PC-3 (cell line): ENCODE results near the gene ASB10. TPM values are rescaled to one million over a fixed set of nuclear protein-coding genes. Genes with fewer than 3 reads are reported as not detected.

Source experiments
- ATAC-seq: fragments of 200-7000 bp; cut with Tn5 transposase; 2 replicates; pipeline ENCODE4 v1.9.1; 2020; ENCODE audit warnings: mild to moderate bottlenecking, moderate library complexity
- BruUV-seq: library from RNA; stranded (reverse); fragments of 400-500 nt; replicated peaks from 2 replicates; lab custom pipeline; 2021; lab: Mats Ljungman, UMichigan
- CTCF ChIA-PET: fragments of 300-600 bp; sonication (Branson Sonifier 250); formaldehyde crosslinking; loops from one replicate; lab custom pipeline; 2022; ENCODE audit warnings: antibody characterized with exemption; lab: Charles Lee
- POLR2A ChIA-PET: fragments of 300-600 bp; sonication (Branson Sonifier 250); formaldehyde crosslinking; loops from one replicate; lab custom pipeline; 2022; ENCODE audit warnings: antibody characterized with exemption; ENCODE audit not compliant: unreplicated experiment; lab: Charles Lee
- DNase-seq: peaks from one replicate; pipeline ENCODE4 v3.0.0-alpha.2; 2015
- H2AFZ ChIP-seq: fragments of 300-600 bp; sonication (generic); 2 replicates; pipeline ENCODE4 v1.6.0; 2016; ENCODE audit warnings: antibody characterized with exemption, low read length
- H3F3A ChIP-seq: fragments of 300-600 bp; sonication (generic); one replicate; pipeline ENCODE4 v1.6.0; 2017; ENCODE audit warnings: antibody characterized with exemption, low read length, control low read depth, mild to moderate bottlenecking; ENCODE audit not compliant: unreplicated experiment
- H3K27ac ChIP-seq: fragments of 300-600 bp; sonication (generic); 2 replicates; pipeline ENCODE4 v1.5.1; 2016; ENCODE audit warnings: mild to moderate bottlenecking, low read length
- H3K27me3 ChIP-seq: fragments of 300-600 bp; sonication (generic); 2 replicates; pipeline ENCODE4 v1.6.1; 2016; ENCODE audit warnings: low read length, mixed read lengths
- H3K36me3 ChIP-seq: fragments of 300-600 bp; sonication (generic); 2 replicates; pipeline ENCODE4 v1.6.1; 2016; ENCODE audit warnings: low read depth, mixed run types, low read length, mixed read lengths
- H3K4me1 ChIP-seq: fragments of 300-600 bp; sonication (generic); 2 replicates; pipeline ENCODE4 v1.5.1; 2016; ENCODE audit warnings: low read length; ENCODE audit not compliant: insufficient read depth
- H3K4me2 ChIP-seq: fragments of 300-600 bp; sonication (generic); 2 replicates; pipeline ENCODE4 v1.6.0; 2016; ENCODE audit warnings: low read length
- H3K4me3 ChIP-seq: fragments of 300-600 bp; sonication (generic); 2 replicates; pipeline ENCODE4 v1.5.1; 2016; ENCODE audit warnings: mild to moderate bottlenecking, low read length, mixed read lengths
- H3K79me2 ChIP-seq: fragments of 300-600 bp; sonication (generic); 2 replicates; pipeline ENCODE4 v1.6.1; 2017; ENCODE audit warnings: low read length, mixed read lengths
- H3K9ac ChIP-seq: fragments of 300-600 bp; sonication (generic); 2 replicates; pipeline ENCODE4 v1.6.0; 2016; ENCODE audit warnings: mild to moderate bottlenecking, low read length
- H3K9me2 ChIP-seq: fragments of 300-600 bp; sonication (generic); replicated peaks from 2 replicates; pipeline ENCODE4 v1.6.1; 2016; ENCODE audit warnings: mixed run types, low read length, mixed read lengths
- H3K9me3 ChIP-seq: fragments of 300-600 bp; sonication (generic); 2 replicates; pipeline ENCODE4 v1.6.1; 2016; ENCODE audit warnings: low read length, mixed read lengths
- H4K20me1 ChIP-seq: fragments of 300-600 bp; sonication (generic); 2 replicates; pipeline ENCODE4 v1.6.1; 2016; ENCODE audit warnings: low read length, mixed read lengths
- CTCF ChIP-seq: fragments of 300-600 bp; sonication (generic); conservative IDR thresholded peaks from 2 replicates; pipeline ENCODE4 v1.5.1; 2017; ENCODE audit warnings: antibody characterized with exemption, low read depth, mild to moderate bottlenecking, low read length
- EZH2 ChIP-seq: fragments of 300-600 bp; sonication (generic); IDR thresholded peaks from one replicate; pipeline ENCODE4 v1.6.1; 2017; ENCODE audit warnings: antibody characterized with exemption, mild to moderate bottlenecking, low read length; ENCODE audit not compliant: unreplicated experiment
- EZH2phosphoT487 ChIP-seq: fragments of 300-600 bp; sonication (generic); IDR thresholded peaks from 2 replicates; pipeline ENCODE4 v1.6.1; 2018; ENCODE audit warnings: mild to moderate bottlenecking, antibody characterized with exemption, low read length, borderline replicate concordance
- intact Hi-C: fragments of 100-400 bp; cut with micrococcal nuclease; formaldehyde crosslinking; loops from 2 replicates; pipeline ENCODE4 v1.9.0; 2023
- total RNA-seq: library from RNA; depleted of rRNA; stranded (reverse); fragments of >200 nt; gene quantifications from 2 replicates; pipeline ENCODE4 v1.2.3, GENCODE V29; 2014

The ASB10 gene
- total RNA-seq, 1 experiment from 2014 or later, result not detected

GRCh38 chr7:151177310-151177709, 9.7 kb downstream of the ASB10 start:
- Histone ChIP-seq H3K79me2 (no peaks in the 10 kb centered on the region), H3K9me2 (no peaks in the 10 kb centered on the region), H3F3A (no peaks in the 10 kb centered on the region), H3K36me3 (no peaks in the 10 kb centered on the region), H4K20me1 (no peaks in the 10 kb centered on the region), H3K27ac (no peak overlapping the region), H3K27me3 (peaks cover 21% of the 10 kb centered on the region; the same call in 1 of the 2 replicates), H3K9ac (no peak overlapping the region), H3K4me1 (0 out of 2 replicates have a peak, but pooled peaks cover 1% of the 10 kb centered on the region), H3K9me3 (no peaks in the 10 kb centered on the region), H2AFZ (no peak overlapping the region), H3K4me2 (no peak overlapping the region), H3K4me3 (no peak overlapping the region)
- ChIA-PET POLR2A (interaction anchor here (0.6 kb wide), 1 partner anchor 75 kb away, joined by 3 read pairs; no protein-coding TSS in a partner anchor), CTCF (interaction anchor here (0.6 kb wide), 2 partner anchors 53 to 188 kb away, joined by 4 read pairs; no protein-coding TSS in a partner anchor)
- TF ChIP-seq EZH2 (no peak), CTCF (no peak), EZH2phosphoT487 (no peak)
- ATAC-seq, result no peak
- no TSS peak for BruUV-seq
- DNase-seq, result no peak
- intact Hi-C loops, result no loop called here

- intact Hi-C loops, result no loop called here
- TF ChIP-seq EZH2phosphoT487 (no peak), CTCF (no peak), EZH2 (no peak)
- ATAC-seq (no peak), DNase-seq (no peak)
- ChIA-PET CTCF (no interaction called here), POLR2A (interaction anchor here (0.6 kb wide), 1 partner anchor 76 kb away, joined by 3 read pairs; no protein-coding TSS in a partner anchor)
- Histone ChIP-seq H4K20me1 (no peaks in the 10 kb centered on the region), H3K27ac (no peak overlapping the region), H3K79me2 (no peaks in the 10 kb centered on the region), H3K9ac (no peak overlapping the region), H3K4me1 (0 out of 2 replicates have a peak, but pooled peaks cover 4% of the 10 kb centered on the region), H3K9me3 (no peaks in the 10 kb centered on the region), H2AFZ (no peak overlapping the region), H3K4me3 (no peak overlapping the region), H3K36me3 (no peaks in the 10 kb centered on the region), H3K4me2 (no peak overlapping the region), H3K27me3 (peaks cover 21% of the 10 kb centered on the region; the same call in 1 of the 2 replicates), H3K9me2 (no peaks in the 10 kb centered on the region), H3F3A (no peaks in the 10 kb centered on the region)
- no TSS peak for BruUV-seq
Measured at GRCh38 chr7:151176401-151176800, 10.6 kb downstream of the ASB10 start.

GRCh38 chr7:151175793-151176311, 11.2 kb downstream of the ASB10 start:
- H3K27ac ChIP-seq, result no peak overlapping the region
- H3K27me3 ChIP-seq, result peaks cover 19% of the 10 kb centered on the region; the same call in 1 of the 2 replicates
- no peak overlapping the region for H3K4me3 ChIP-seq
- no peaks in the 10 kb centered on the region for H3K9me3 ChIP-seq
- H3K9ac ChIP-seq, result no peak overlapping the region
- H3K4me1 ChIP-seq, result 0 out of 2 replicates have a peak, but pooled peaks cover 4% of the 10 kb centered on the region
- BruUV-seq, result no TSS peak
- H3K9me2 ChIP-seq, result no peaks in the 10 kb centered on the region
- DNase-seq (peak; percentile 26), ATAC-seq (no peak)
- no peak overlapping the region for H2AFZ ChIP-seq
- no peaks in the 10 kb centered on the region for H3K79me2 ChIP-seq
- CTCF ChIA-PET, result no interaction called here
- H4K20me1 ChIP-seq, result no peaks in the 10 kb centered on the region
- H3K4me2 ChIP-seq, result no peak overlapping the region
- intact Hi-C loops, result no loop called here
- peak; percentile 56; the same call in 1 of the 2 replicates for TF ChIP-seq CTCF
- TF ChIP-seq EZH2, result no peak
- no peaks in the 10 kb centered on the region for H3K36me3 ChIP-seq
- POLR2A ChIA-PET, result no interaction called here
- H3F3A ChIP-seq, result no peaks in the 10 kb centered on the region
